Endodermal cell (in vitro differentiated cells): ENCODE measurements around the gene GAS2. TPM values are rescaled to one million over a fixed set of nuclear protein-coding genes. Genes with fewer than 3 reads are reported as not detected.

Experiments
- DNase-seq: peaks from one replicate; pipeline ENCODE4 v3.0.0-alpha.2; 2017
- H3K27ac ChIP-seq: 2 replicates; pipeline ENCODE4 v1.5.1; 2013; ENCODE audit warnings: mild to moderate bottlenecking, low read depth, low read length, moderate library complexity
- H3K27me3 ChIP-seq: 2 replicates; pipeline ENCODE4 v1.6.1; 2013; ENCODE audit warnings: mild to moderate bottlenecking, low read length, moderate library complexity; ENCODE audit not compliant: insufficient read depth, control insufficient read depth, poor library complexity, severe bottlenecking
- H3K36me3 ChIP-seq: 2 replicates; pipeline ENCODE4 v1.7.0; 2013; ENCODE audit warnings: mild to moderate bottlenecking, low read length, moderate library complexity; ENCODE audit not compliant: control insufficient read depth, insufficient read depth
- H3K4me1 ChIP-seq: one replicate; pipeline ENCODE4 v1.7.0; 2013; ENCODE audit warnings: low read length; ENCODE audit not compliant: control insufficient read depth, insufficient read depth
- H3K4me3 ChIP-seq: 2 replicates; pipeline ENCODE4 v1.5.1; 2013; ENCODE audit warnings: mild to moderate bottlenecking, low read length, moderate library complexity
- H3K9ac ChIP-seq: 2 replicates; pipeline ENCODE4 v1.6.1; 2013; ENCODE audit warnings: mild to moderate bottlenecking, low read length, moderate library complexity; ENCODE audit not compliant: poor library complexity, severe bottlenecking; ENCODE audit errors: extremely low read depth
- H3K9me3 ChIP-seq: 2 replicates; pipeline ENCODE4 v1.6.1; 2013; ENCODE audit warnings: mild to moderate bottlenecking, low read length, moderate library complexity; ENCODE audit not compliant: control insufficient read depth
- H3K27ac Mint-ChIP-seq: 2 replicates; pipeline ENCODE4 v1.8.0; 2020; ENCODE audit warnings: mixed read lengths
- H3K27me3 Mint-ChIP-seq: 2 replicates; pipeline ENCODE4 v1.8.0; 2021; ENCODE audit warnings: mild to moderate bottlenecking, mixed read lengths; ENCODE audit not compliant: insufficient read depth
- H3K36me3 Mint-ChIP-seq: 2 replicates; pipeline ENCODE4 v1.8.0; 2020; ENCODE audit warnings: low read depth, mixed read lengths
- H3K4me1 Mint-ChIP-seq: 2 replicates; pipeline ENCODE4 v1.8.0; 2020; ENCODE audit warnings: mixed read lengths
- H3K4me3 Mint-ChIP-seq: 2 replicates; pipeline ENCODE4 v1.8.0; 2020; ENCODE audit warnings: mild to moderate bottlenecking, moderate library complexity, mixed read lengths
- H3K9me3 Mint-ChIP-seq: 2 replicates; pipeline ENCODE4 v1.8.0; 2020; ENCODE audit warnings: mild to moderate bottlenecking, mixed read lengths
- CTCF ChIP-seq: fragments of 200-600 bp; sonication (generic); conservative IDR thresholded peaks from 2 replicates; pipeline ENCODE4 v1.5.0; 2021; ENCODE audit warnings: antibody characterized with exemption, mild to moderate bottlenecking
- WGBS, 2 experiments: methylation state at CpG; one replicate each; pipeline versions ENCODE4 v1.1.5 to v1.1.7; 2013; ENCODE audit warnings: missing lambda C conversion rate in 2 of 2, mixed read lengths in 1 of 2; ENCODE audit not compliant: insufficient coverage in 1 of 2, insufficient read length in 1 of 2; 5-methylcytosine and 5-hydroxymethylcytosine counted together
- total RNA-seq, 2 donors: library from RNA; stranded (reverse); fragmentation: NEBNext Ultra II Directional in 1 of 2; extraction: Animal tissue kit (Norgen Biotek cat#: 25700) in 1 of 2; gene quantifications; 2 replicates in 1 of 2; 3 replicates in 1 of 2; pipeline ENCODE4 v1.2.1, GENCODE V29; 2021

GAS2 gene
- total RNA-seq, 2 donors from 2014 or later: 3.0 to 4.1 TPM

- Mint-ChIP-seq H3K27ac (no peak overlapping the region), H3K27me3 (no peaks in the 10 kb centered on the region), H3K36me3 (no peaks in the 10 kb centered on the region), H3K4me1 (no peaks in the 10 kb centered on the region), H3K9me3 (peaks cover 3% of the 10 kb centered on the region), H3K4me3 (no peak overlapping the region)
- no peak for DNase-seq
- Histone ChIP-seq H3K9me3 (no peaks in the 10 kb centered on the region), H3K27me3 (no peaks in the 10 kb centered on the region), H3K4me3 (no peak overlapping the region), H3K27ac (no peak overlapping the region), H3K9ac (no peak overlapping the region), H3K4me1 (no peaks in the 10 kb centered on the region), H3K36me3 (no peaks in the 10 kb centered on the region)
- TF ChIP-seq CTCF: no peak
- WGBS, 2 experiments: 89 to 95% methylated on average over 3 of the region's 3 CpGs
Observed at GRCh38 chr11:22711071-22711770, 44.8 kb downstream of the GAS2 start.

- Histone ChIP-seq H3K27ac (no peak overlapping the region), H3K4me3 (no peak overlapping the region), H3K4me1 (no peaks in the 10 kb centered on the region), H3K9ac (no peak overlapping the region), H3K27me3 (no peaks in the 10 kb centered on the region), H3K36me3 (no peaks in the 10 kb centered on the region), H3K9me3 (no peaks in the 10 kb centered on the region)
- H3K27me3 Mint-ChIP-seq: no peaks in the 10 kb centered on the region
- H3K4me3 Mint-ChIP-seq: no peak overlapping the region
- H3K4me1 Mint-ChIP-seq: no peaks in the 10 kb centered on the region
- no peak for DNase-seq
- H3K27ac Mint-ChIP-seq: no peak overlapping the region
- H3K36me3 Mint-ChIP-seq: no peaks in the 10 kb centered on the region
- WGBS, 2 experiments: 83% methylated on average over 1 of the region's 1 CpG; no CpG with 5 or more reads in 1 of the 2 experiments
- H3K9me3 Mint-ChIP-seq: peaks cover 3% of the 10 kb centered on the region
- no peak for TF ChIP-seq CTCF
Observed at GRCh38 chr11:22711880-22712279, 45.5 kb downstream of the GAS2 start.

GRCh38 chr11:22713336-22713735 lies 46.9 kb downstream of the GAS2 start:
- WGBS, 2 experiments: no CpG with 5 or more reads among the region's 1 CpG
- no peaks in the 10 kb centered on the region for H3K4me1 Mint-ChIP-seq

More at GRCh38 chr11:22713336-22713735, 46.9 kb downstream of the GAS2 start:
- no peak for TF ChIP-seq CTCF
- Mint-ChIP-seq H3K4me3 (no peak overlapping the region), H3K27me3 (no peaks in the 10 kb centered on the region), H3K36me3 (no peaks in the 10 kb centered on the region), H3K27ac (no peak overlapping the region), H3K9me3 (peaks cover 3% of the 10 kb centered on the region)
- Histone ChIP-seq H3K27ac (no peak overlapping the region), H3K36me3 (no peaks in the 10 kb centered on the region), H3K9ac (no peak overlapping the region), H3K4me1 (no peaks in the 10 kb centered on the region), H3K9me3 (no peaks in the 10 kb centered on the region), H3K27me3 (no peaks in the 10 kb centered on the region), H3K4me3 (no peak overlapping the region)
- DNase-seq: no peak
